ENCODE data around the gene MRPS22. TPM values are rescaled to one million over a fixed set of nuclear protein-coding genes. Genes with fewer than 3 reads are reported as not detected.

Gene MRPS22
- total and polyA plus RNA-seq, 9 of the 15 experiments (the other 6 are each of a cell fraction or from before 2014, with no cell fraction given) = 148 to 397 (median 229) TPM

DNA sequence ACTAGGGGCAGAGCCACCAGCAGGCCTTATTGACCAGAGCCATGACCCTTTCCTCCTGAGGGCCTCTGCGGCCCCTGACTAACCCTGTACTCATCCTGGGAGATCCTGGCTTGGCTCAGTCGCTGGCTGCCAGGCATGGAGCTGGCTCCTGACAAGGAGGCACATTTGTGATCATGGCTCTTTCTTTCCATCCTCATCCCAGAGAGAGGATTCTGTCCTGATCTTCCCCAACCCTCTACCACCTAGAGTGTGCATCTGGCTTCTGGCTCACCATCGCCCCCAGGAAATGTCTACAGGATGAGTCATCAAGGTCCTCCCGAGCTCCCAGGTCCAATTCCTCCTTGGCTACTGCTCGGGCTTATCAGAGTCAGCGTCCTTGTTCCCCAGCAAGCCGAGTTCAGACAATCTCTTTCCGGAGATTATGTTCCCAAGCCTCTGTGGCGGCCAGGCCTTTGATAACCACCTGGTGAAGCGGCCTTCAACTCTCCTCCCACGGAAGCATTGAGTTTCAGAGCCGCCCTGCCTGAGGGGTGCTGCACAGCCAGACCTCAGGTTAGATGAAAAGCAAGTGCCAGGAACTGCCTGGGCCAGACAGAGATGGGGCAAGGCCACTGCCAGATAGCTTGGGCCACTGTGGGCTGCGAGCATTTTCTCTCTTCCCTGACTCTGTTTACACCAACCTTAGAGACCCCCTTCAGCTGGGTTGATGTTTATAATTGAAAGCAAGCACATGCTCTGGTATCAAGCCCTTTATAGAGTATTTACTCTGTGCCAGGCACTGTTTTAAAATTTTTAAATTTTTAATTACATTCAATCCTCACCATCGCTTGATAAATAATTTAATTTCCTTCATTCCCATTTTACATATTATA lies 44.3 kb upstream of the MRPS22 start (continued):
- TF ChIP-seq, protein P1, sequence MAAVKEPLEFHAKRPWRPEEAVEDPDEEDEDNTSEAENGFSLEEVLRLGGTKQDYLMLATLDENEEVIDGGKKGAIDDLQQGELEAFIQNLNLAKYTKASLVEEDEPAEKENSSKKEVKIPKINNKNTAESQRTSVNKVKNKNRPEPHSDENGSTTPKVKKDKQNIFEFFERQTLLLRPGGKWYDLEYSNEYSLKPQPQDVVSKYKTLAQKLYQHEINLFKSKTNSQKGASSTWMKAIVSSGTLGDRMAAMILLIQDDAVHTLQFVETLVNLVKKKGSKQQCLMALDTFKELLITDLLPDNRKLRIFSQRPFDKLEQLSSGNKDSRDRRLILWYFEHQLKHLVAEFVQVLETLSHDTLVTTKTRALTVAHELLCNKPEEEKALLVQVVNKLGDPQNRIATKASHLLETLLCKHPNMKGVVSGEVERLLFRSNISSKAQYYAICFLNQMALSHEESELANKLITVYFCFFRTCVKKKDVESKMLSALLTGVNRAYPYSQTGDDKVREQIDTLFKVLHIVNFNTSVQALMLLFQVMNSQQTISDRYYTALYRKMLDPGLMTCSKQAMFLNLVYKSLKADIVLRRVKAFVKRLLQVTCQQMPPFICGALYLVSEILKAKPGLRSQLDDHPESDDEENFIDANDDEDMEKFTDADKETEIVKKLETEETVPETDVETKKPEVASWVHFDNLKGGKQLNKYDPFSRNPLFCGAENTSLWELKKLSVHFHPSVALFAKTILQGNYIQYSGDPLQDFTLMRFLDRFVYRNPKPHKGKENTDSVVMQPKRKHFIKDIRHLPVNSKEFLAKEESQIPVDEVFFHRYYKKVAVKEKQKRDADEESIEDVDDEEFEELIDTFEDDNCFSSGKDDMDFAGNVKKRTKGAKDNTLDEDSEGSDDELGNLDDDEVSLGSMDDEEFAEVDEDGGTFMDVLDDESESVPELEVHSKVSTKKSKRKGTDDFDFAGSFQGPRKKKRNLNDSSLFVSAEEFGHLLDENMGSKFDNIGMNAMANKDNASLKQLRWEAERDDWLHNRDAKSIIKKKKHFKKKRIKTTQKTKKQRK (IDR thresholded peaks at IDR 0.05; ENCODE audit: borderline replicate concordance, low read depth, low read length) = no peak; the same call in 1 of the 2 replicates
- TF ChIP-seq, protein P2, sequence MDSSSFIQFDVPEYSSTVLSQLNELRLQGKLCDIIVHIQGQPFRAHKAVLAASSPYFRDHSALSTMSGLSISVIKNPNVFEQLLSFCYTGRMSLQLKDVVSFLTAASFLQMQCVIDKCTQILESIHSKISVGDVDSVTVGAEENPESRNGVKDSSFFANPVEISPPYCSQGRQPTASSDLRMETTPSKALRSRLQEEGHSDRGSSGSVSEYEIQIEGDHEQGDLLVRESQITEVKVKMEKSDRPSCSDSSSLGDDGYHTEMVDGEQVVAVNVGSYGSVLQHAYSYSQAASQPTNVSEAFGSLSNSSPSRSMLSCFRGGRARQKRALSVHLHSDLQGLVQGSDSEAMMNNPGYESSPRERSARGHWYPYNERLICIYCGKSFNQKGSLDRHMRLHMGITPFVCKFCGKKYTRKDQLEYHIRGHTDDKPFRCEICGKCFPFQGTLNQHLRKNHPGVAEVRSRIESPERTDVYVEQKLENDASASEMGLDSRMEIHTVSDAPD (CRISPR knock-in tag; IDR thresholded peaks at IDR 0.05) = no peak
- TF ChIP-seq RBM15 (IDR thresholded peaks at IDR 0.05; ENCODE audit: insufficient read depth, low read length) = no peak
- TF ChIP-seq, protein P3, sequence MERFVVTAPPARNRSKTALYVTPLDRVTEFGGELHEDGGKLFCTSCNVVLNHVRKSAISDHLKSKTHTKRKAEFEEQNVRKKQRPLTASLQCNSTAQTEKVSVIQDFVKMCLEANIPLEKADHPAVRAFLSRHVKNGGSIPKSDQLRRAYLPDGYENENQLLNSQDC (CRISPR knock-in tag; IDR thresholded peaks at IDR 0.05) = no peak
- TF ChIP-seq ZC3H11A (IDR thresholded peaks at IDR 0.05; ENCODE audit: low read depth, low read length) = no peak
- peak; percentile 97 for TF ChIP-seq TAL1 (IDR thresholded peaks at IDR 0.05)
- peak; percentile 92 for TF ChIP-seq RNF2 (IDR thresholded peaks at IDR 0.05)
- peak; percentile 62; the same call in 1 of the 2 replicates for TF ChIP-seq ZNF197 (CRISPR knock-in tag; IDR thresholded peaks at IDR 0.05; ENCODE audit: low read depth)
- TF ChIP-seq TSC22D4 (tag; IDR thresholded peaks at IDR 0.05) = no peak
- TF ChIP-seq, protein P4, sequence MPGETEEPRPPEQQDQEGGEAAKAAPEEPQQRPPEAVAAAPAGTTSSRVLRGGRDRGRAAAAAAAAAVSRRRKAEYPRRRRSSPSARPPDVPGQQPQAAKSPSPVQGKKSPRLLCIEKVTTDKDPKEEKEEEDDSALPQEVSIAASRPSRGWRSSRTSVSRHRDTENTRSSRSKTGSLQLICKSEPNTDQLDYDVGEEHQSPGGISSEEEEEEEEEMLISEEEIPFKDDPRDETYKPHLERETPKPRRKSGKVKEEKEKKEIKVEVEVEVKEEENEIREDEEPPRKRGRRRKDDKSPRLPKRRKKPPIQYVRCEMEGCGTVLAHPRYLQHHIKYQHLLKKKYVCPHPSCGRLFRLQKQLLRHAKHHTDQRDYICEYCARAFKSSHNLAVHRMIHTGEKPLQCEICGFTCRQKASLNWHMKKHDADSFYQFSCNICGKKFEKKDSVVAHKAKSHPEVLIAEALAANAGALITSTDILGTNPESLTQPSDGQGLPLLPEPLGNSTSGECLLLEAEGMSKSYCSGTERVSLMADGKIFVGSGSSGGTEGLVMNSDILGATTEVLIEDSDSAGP (CRISPR knock-in tag; IDR thresholded peaks at IDR 0.05) = no peak
- no peak for TF ChIP-seq HDAC8 (tag; IDR thresholded peaks at IDR 0.05)
- TF ChIP-seq, protein P5, sequence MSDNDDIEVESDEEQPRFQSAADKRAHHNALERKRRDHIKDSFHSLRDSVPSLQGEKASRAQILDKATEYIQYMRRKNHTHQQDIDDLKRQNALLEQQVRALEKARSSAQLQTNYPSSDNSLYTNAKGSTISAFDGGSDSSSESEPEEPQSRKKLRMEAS (CRISPR knock-in tag; IDR thresholded peaks at IDR 0.05) = peak; percentile 78
- TF ChIP-seq, protein P6, sequence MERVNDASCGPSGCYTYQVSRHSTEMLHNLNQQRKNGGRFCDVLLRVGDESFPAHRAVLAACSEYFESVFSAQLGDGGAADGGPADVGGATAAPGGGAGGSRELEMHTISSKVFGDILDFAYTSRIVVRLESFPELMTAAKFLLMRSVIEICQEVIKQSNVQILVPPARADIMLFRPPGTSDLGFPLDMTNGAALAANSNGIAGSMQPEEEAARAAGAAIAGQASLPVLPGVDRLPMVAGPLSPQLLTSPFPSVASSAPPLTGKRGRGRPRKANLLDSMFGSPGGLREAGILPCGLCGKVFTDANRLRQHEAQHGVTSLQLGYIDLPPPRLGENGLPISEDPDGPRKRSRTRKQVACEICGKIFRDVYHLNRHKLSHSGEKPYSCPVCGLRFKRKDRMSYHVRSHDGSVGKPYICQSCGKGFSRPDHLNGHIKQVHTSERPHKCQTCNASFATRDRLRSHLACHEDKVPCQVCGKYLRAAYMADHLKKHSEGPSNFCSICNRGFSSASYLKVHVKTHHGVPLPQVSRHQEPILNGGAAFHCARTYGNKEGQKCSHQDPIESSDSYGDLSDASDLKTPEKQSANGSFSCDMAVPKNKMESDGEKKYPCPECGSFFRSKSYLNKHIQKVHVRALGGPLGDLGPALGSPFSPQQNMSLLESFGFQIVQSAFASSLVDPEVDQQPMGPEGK (CRISPR knock-in tag; IDR thresholded peaks at IDR 0.05; ENCODE audit: borderline replicate concordance) = no peak
